ENCODE measurements around the gene SLC18A3. TPM values are rescaled to one million over a fixed set of nuclear protein-coding genes. Genes with fewer than 3 reads are reported as not detected.

SLC18A3 gene
- total and polyA plus RNA-seq, 7 donors: 0.16 to 2.5 (median 0.83) TPM; not detected in 3

DNA sequence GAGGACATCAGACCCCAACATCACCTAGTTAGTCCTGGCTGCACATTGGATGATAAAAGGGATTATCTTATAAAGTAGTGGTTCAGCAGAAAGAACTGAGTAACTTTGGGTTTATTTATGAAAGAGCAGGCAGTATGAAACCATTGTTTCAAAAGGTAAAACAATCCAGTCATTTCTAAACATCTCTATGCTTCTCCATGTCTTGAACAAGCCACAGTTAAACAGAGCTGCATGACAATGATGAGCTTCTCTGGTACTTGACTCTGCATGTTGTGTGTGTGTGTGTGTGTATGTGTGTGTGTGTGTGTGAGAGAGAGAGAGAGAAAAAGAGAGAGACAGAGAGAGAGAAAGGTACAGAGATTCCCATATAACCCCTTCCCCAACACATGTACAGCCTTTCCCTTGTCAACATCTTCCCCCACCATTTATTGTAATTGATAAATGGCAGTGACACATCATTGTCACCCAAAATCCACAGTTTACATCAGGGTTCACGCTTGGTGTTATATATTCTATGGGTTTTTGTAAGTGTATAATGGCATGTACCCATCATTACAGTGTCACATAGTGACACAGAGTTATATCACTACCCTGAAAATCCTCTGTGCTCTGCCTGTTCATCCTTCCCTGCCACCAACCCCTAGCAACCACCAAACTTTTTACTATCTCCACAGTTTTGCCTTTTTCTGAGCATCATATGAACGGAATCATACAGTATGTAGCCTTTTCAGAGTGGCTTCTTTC is 32.8 kb upstream of the SLC18A3 start:
- DNase-seq: no peak
- Histone ChIP-seq H3K9me3 (no peaks in the 10 kb centered on the region), H3K4me1 (peaks cover 0 to 14% (median 8%) of the 10 kb centered on the region in 4 donors), H3K27me3 (no peaks in the 10 kb centered on the region), H3K4me3 (no peak overlapping the region), H3K36me3 (no peaks in the 10 kb centered on the region), H3K27ac (no peak overlapping the region)
- intact Hi-C loops (cut with DNase I): no loop called here
- WGBS, 2 donors: 76 to 89% methylated on average over 2 of the region's 2 CpGs
- TF ChIP-seq POLR2AphosphoS5 (IDR thresholded peaks at IDR 0.05) (no peak), POLR2A (IDR thresholded peaks at IDR 0.05) (no peak), EP300 (IDR thresholded peaks at IDR 0.05) (no peak)
- TF ChIP-seq, protein P1, sequence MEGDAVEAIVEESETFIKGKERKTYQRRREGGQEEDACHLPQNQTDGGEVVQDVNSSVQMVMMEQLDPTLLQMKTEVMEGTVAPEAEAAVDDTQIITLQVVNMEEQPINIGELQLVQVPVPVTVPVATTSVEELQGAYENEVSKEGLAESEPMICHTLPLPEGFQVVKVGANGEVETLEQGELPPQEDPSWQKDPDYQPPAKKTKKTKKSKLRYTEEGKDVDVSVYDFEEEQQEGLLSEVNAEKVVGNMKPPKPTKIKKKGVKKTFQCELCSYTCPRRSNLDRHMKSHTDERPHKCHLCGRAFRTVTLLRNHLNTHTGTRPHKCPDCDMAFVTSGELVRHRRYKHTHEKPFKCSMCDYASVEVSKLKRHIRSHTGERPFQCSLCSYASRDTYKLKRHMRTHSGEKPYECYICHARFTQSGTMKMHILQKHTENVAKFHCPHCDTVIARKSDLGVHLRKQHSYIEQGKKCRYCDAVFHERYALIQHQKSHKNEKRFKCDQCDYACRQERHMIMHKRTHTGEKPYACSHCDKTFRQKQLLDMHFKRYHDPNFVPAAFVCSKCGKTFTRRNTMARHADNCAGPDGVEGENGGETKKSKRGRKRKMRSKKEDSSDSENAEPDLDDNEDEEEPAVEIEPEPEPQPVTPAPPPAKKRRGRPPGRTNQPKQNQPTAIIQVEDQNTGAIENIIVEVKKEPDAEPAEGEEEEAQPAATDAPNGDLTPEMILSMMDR (IDR thresholded peaks at IDR 0.05): no peak

DNA sequence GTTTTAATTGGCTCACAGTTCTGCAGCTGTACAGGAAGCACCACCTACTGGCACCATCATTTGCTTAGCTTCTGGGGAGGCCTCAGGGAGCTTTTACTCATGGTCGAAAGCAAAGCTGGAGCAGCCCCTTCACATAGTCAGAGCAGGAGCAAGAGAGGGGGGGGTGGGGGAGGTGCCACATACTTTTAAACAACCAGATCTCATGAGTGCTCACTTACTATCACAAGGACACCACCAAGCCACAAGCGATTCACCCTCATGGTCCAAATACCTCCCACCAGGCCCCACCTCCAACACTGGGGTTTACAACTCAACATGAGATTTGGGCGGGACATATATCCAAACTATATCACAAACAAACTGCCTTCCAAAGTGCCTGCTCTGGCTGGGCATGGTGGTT is 31.7 kb upstream of the SLC18A3 start:
- no peak overlapping the region for H3K27ac ChIP-seq
- H3K36me3 ChIP-seq: no peaks in the 10 kb centered on the region
- H3K27me3 ChIP-seq: no peaks in the 10 kb centered on the region
- peaks cover 0 to 10% (median 8%) of the 10 kb centered on the region in 4 donors for H3K4me1 ChIP-seq
- intact Hi-C loops (cut with DNase I): no loop called here
- no peak overlapping the region for H3K4me3 ChIP-seq
- H3K9me3 ChIP-seq: no peaks in the 10 kb centered on the region
- TF ChIP-seq EP300 (IDR thresholded peaks at IDR 0.05) (no peak), POLR2AphosphoS5 (IDR thresholded peaks at IDR 0.05) (no peak), POLR2A (IDR thresholded peaks at IDR 0.05) (no peak)
- TF ChIP-seq, protein P1 (IDR thresholded peaks at IDR 0.05): no peak
- WGBS, 2 donors: 88 to 96% methylated on average over 3 of the region's 3 CpGs
- no peak for DNase-seq

DNA sequence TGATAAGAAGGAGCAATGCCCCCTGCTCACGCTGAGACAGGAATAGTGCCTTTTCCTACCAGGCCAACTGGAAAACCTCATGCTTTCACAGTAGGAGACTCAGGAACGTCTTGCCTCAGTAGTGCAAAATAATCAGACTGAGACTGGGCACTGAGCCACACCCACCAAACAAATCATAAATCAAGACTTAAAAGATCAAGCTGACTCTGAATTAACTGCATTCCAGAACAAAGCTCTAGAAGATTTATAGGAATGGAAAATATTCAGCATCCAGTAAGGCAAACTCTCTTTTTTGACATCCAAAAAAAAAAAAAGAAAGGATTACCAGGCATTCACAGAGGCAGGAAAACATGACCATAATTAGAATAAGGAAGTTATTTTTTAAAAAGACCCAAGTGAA is 30.5 kb upstream of the SLC18A3 start:
- DNase-seq: no peak
- peak overlapping the region in 1 of 4 donors; percentile 23 for H3K27ac ChIP-seq
- 36 to 50% methylated on average over 2 of the region's 2 CpGs for WGBS, 2 donors

DNA sequence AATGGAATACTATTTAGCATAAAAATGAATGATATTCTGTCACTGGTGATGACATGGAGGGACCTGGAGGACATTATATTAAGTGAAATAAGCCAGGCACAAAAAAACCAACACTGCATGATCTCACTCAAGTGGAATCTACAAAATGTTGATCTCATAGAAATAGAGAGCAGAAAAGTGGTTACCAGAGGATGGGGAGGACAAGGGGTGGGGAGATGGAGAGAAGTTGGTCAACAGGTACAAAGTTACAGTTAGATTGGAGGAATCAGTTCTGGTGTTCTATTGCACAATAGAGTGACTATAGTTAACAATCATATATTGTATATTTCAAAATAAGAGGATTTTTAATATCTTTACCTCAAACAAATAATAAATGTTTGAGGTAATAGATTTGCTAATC is 24.7 kb upstream of the SLC18A3 start:
- no peaks in the 10 kb centered on the region for H3K27me3 ChIP-seq
- no peak for DNase-seq
- no peaks in the 10 kb centered on the region for H3K4me1 ChIP-seq
- no peak overlapping the region for H3K4me3 ChIP-seq
- H3K36me3 ChIP-seq: no peaks in the 10 kb centered on the region
- intact Hi-C loops (cut with DNase I): no loop called here
- H3K27ac ChIP-seq: no peak overlapping the region
- no peaks in the 10 kb centered on the region for H3K9me3 ChIP-seq
- TF ChIP-seq POLR2A (IDR thresholded peaks at IDR 0.05): no peak
- no peak for TF ChIP-seq EP300 (IDR thresholded peaks at IDR 0.05)
- TF ChIP-seq, protein P1 (IDR thresholded peaks at IDR 0.05): no peak
- no peak for TF ChIP-seq POLR2AphosphoS5 (IDR thresholded peaks at IDR 0.05)

More for the DNA sequence above, 30.5 kb upstream of the SLC18A3 start:
- Histone ChIP-seq H3K36me3 (no peaks in the 10 kb centered on the region), H3K27me3 (no peaks in the 10 kb centered on the region), H3K4me3 (no peak overlapping the region), H3K4me1 (peaks cover 0 to 10% (median 8%) of the 10 kb centered on the region in 4 donors), H3K9me3 (no peaks in the 10 kb centered on the region)
- intact Hi-C loops (cut with DNase I): no loop called here
- TF ChIP-seq POLR2AphosphoS5 (IDR thresholded peaks at IDR 0.05): no peak
- TF ChIP-seq, protein P1 (IDR thresholded peaks at IDR 0.05): no peak
- TF ChIP-seq POLR2A (IDR thresholded peaks at IDR 0.05): no peak
- TF ChIP-seq EP300 (IDR thresholded peaks at IDR 0.05): no peak

All from sigmoid colon (tissue), 7 donors.